Measurements from ENCODE around the gene GPATCH2.
"Not testable (repeated sequence)": the region's sequence is repeated elsewhere in the genome, so short reads cannot be mapped to it uniquely, and the experiment has no call there.

Gene GPATCH2

DNA sequence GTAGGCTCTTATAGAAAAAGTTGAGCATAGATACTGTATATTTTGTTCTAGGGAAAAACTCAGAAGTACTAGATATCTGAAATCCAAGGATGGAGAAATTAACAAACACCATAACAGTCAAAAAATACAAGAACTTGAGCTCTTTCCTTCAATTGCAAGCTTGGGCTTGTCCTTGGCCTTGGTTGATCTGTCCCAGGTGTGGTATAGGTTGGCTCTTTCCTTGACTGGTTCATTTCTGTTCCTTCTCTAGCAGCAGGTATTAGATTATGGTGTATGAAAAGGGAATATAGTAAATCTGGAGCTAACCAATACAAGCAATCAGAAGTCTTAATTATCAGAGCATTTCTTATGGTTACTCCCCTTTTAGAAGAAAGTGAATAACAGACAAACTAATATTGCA lies 198.6 kb downstream of the GPATCH2 start:
- DNase-seq = no peak

DNA sequence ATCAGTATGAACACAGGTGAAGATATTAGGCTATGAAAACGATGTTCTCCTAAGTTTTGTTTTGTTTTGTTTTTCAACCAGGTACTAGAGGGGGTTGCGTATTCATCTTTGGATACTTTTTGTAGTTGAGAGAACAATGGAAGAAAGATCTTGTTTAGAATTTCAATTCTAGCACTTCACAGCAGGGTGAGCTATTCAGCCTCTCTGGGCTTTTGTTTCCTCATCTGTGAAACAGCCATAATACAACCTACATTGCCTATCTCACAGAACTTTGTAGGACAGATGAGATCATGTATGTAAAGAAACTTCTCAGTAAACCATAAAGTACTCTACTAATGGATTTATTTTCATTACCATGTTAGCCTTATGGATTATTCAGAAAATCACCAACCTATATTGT lies 199.5 kb downstream of the GPATCH2 start:
- DNase-seq = no peak

DNA sequence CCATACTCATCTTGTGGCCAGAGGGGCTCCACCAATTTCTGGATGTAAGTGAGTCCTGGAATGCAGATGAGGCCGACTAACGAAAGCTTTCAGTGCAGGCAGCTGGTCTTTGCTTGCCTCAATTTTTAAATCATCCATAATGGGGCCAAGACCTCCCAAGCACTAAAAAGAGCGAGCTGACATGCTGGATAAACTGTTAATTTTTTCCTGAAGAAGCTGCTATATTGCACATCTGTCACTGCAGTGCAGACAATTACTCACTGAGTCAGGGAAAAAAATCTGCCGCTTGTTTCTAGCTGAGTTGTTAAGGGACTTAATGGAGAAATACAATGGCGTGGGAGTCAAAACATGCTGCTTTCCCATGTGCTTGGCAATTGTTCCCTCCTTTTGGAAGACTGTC lies 205.5 kb downstream of the GPATCH2 start:
- no peak for DNase-seq

DNA sequence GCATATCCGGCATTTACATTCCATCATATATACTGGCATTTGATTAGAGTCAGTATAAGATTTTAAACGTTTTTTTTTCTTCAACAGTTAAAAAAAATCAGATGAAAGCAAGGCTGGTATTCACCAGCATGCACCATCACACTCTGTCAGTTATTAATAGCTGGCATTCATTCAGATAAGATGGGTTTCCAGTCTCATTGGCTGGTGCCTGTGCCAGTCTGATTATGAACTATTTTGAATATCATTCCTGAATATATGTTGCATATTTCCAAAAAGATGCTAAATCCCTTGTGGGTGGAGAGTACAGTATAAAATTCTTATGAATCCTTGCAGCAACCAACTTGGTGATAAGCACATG lies 211.7 kb downstream of the GPATCH2 start:
- DNase-seq = no peak

DNA sequence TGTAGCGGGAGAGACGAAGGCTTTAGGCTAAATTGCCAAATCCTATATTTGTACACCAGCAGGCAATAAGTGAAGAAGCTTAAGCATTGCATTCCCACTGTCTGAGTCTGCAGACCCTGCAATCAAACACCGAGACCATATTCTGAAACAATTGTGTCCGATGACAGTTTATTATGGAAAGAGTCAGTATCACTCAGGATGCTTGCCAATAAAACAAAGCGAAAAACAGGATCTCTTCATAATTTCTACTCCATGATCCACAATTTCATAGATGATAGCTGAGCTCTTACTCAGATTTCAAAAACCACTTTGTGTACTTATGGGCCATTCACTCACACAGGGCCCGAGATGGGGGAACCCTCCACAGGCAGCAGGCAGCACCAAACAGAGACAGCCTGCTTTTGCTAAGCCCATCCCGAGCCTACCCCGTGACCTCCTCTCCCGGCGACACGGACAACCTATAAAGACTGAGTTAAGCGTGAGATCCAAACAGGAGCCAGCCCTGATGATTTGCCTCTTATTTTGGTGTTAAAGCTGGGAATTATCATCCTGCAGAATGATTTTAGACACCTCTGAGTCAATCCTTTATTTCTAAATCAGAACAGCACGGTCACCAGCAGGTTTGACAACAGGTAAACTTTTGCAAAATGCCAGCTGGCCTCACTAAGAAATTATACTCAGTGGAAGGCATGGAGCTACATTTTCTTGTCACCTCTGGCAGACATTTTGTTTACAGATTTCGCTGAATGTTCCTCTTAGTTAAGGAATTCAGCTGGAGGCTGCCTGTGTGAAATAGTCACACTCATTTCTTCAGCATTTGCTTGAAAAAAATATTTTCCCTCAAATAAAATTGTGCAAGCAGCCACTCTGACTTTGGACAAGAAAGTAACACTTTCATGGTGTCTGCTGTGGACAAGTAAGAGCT lies 212.4 kb downstream of the GPATCH2 start:
- DNase-seq = no peak

DNA sequence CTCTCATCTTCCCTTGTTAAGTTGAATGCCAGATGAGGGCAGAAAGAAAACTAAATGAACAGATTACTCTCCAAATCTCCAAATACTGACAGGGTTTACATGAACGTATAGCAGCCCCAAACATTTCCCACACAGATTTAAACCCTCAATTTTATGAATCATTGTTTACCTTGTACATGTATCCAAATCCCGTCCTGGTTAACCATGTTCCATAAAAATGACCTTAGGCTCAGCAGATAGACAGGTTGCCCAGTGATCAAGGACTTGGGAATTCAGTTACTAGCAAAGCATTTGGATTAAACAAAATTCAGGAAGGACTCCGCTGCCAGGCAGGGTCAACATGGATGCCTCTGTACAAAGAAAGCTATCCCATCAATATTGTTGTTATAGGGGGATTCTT lies 213.5 kb downstream of the GPATCH2 start:
- no peak for DNase-seq

DNA sequence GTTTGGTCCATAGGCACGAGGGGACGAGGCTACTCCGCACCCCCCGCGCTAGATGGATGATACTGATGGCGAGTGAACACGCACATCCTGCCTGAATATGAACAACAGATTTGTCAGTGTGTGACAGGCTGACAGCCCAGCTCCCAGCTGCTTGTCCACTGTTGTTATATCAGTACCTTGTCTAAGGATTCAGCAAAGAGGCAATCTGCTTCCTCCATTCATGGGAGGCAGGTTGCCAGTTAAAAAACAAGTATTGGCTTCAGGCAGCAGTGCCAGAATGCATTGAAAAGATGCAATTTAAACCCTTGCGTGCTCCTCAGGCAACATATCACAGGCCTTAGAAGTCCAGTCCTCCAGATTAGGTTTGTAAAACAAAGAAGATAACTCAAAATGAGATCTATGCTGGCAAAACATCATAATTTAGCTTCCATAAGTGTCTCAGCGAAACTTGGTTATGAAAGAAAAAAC lies 223.3 kb downstream of the GPATCH2 start:
- DNase-seq = no peak

DNA sequence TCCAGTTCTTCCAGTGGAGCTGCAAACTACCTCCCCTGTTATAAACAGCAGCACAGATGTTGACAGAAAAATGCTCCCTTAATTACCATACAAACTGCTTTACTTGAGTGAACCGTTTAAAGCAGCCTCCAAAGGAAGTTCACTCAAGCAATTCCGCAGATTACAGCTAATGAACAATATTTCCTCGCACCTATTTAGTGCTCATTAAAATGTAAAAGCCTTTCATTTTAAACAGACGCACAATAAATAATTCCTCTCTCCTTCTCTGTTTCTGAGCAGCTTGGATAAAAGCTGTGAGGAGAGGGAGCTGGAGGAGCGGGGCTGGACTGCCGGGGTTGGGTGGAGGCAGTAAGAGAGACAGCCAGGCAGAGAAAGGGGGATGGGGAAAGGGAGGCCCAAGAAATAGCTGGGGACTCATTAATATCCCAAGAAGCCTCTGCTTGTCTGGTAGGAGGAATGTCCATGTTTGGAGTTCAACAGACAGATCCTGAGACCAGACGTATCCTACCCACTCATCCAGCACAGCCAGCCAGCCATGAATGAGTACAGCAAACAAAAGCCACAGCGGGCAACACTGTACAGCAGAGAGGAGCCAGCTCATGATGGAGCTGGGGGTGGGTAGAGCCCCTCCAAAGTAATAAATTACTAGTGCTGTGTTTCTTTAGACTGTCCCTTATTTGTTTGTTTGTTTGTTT lies 227.7 kb downstream of the GPATCH2 start:
- DNase-seq = no peak

DNA sequence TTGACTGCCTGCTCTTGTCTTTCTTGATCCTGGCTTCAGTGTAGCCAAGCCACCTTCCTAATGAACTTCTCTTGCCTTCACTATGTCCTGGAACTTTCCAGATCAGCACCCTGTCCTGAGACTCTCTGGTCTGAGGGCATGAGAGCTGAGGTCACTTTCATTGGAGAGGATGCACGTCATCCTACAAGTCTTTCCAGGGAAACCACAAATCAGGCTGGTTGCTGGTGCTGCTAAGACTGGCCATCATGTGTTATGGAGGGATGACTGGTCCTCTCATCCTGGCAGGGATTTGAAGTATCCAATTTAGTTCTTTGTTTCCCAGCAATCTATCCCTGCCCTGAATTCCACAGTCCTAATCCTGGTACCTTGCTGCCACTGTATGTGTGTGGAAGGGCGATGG lies 228.6 kb downstream of the GPATCH2 start:
- DNase-seq = no peak

DNA sequence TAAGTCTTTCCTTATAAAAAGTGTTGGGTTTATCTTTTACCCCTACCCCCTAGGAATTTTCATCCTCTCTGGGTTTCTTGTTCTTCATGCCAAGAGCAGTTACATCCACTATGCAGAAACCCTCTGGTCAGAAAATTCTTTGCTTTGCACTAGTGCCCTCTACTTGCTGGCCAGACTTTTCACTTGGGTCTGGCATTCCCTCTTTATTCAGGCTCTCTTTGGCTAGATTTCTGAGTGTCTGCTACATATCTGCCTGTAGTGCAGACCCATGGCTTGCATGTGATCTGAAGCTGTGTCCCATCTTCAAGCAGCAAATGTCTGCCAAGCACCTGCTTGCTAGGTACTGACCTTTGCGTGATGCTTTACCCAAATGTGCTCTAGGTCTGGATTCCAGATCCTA lies 237.0 kb downstream of the GPATCH2 start:
- no peak for DNase-seq

DNA sequence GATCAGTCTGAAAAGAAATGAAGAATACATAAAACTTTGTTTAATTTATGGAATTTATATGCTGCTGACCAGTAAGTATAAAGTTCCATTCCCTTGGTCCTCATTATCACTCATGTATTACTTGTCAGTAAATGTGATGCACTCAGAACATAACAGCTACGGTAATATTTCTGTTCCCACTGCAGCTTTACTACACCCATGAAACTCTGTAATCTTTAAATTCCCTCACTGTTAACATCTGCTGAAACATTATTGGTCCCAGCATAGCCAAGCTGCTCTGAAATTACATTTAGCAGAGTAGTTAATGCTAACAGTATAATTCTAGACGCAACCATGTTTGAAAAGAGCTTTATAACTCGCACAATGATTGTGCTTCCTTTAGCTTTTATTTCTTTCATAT lies 238.4 kb downstream of the GPATCH2 start:
- DNase-seq = no peak

DNA sequence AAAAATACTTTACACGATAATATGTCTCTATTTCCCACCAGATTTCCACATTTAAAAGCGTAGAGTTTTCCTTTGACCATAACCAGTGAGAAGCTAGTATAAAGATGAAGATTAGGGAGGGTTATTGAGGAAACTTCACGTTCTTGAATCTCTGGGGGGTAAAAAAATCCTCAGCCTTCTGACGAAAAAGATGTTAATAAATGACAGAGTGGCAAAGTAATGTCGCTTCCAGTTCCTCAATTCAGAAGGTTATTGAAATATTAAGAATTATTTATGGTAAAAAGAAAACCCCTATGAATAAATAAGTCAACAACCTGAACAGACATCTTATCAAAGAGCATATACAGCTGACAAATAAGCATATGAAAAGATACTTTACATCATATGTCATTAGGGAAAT lies 241.0 kb downstream of the GPATCH2 start:
- DNase-seq = no peak

DNA sequence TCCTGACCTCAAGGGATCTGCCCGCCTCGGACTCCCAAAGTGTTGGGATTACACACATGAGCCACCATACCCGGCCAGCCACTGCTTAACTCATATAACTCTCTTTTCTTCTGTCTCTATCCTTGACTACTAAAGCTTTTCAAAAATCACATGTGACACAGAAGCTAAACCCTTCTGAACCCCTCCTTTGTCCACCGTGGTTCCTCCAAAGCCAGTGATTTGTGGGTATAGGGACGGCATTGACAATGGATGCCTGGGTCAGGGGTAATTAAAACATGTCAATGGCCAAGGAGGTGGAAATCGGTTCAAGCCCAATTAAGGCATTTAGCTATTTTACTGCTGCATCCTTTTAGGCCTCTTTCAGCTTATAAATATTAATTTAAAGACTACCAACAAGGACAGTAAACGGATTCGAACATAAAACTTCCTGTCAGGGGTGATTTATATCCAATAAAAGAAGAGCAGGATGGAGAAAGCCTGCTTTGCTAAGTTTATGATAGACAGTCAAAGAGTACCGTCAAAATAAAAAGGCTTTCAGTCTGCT lies 242.3 kb downstream of the GPATCH2 start:
- DNase-seq = no peak

DNA sequence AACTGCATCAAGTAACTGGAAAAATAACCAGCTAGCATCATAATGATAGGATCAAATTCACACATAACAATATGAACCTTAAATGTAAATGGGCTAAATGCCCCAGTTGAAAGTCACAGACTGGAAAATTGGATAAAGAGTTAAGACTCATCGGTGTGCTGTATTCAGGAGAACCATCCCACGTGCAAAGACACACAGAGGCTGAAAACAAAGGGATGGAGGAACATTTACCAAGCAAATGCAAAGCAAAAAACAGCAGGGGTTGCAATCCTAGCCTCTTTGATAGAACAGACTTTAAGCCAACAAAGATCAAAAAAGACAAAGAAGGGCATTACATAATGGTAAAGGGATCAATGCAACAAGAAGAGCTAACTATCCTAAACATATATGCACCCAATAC lies 249.1 kb downstream of the GPATCH2 start:
- DNase-seq = not testable (repeated sequence)

DNA sequence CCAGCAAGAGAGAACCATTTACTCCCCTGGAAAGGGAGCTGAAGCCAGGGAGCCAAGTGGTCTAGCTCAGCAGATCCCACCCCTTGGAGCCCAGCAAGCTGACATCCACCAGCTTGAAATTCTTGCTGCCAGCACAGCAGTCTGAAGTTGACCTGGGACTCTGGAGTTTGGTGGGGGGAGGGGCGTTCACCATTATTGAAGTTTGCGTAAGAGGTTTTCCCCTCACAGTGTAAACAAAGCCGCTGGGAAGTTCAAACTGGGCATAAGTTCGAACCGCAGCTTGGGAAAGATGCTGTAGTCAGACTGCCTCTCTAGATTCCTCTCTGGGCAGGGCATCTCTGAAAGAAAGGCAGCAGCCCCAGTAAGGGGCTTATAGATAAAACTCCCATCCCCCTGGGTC lies 251.1 kb downstream of the GPATCH2 start:
- not testable (repeated sequence) for DNase-seq

DNA sequence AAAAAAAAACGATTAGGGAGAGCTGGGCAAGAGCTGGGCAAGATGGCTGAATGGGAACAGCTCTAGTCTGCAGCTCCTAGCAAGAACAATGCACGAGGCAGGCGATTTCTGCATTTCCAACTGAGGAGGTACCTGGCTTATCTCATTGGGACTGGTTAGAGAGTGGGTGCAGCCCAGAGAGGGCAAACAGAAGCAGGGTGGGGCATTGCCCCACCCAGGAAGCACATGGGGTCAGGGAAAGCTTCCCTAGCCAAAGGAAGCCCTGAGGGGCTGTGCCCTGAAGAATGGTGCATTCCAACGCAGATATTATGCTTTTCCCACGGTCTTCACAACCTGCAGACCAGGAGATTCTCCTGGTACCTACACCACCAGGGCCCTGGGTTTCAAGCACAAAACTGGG lies 251.6 kb downstream of the GPATCH2 start:
- no peak for DNase-seq

Data from NCI-H526 treated with DMSO at 0.1 percent for 48 hours (cell line).